Peyer's patch (tissue), 4 donors: ENCODE data around the gene EFNA2.

Experiments used
- CTCF ChIP-seq, 6 experiments: fragments of 450-650 bp in 4 of 6; fragments of 200-600 bp in 2 of 6; sonication (generic) in 1 of 6; IDR thresholded peaks; one replicate each; pipeline ENCODE4 v1.5.1; 2017 to 2019; ENCODE audit warnings: antibody characterized with exemption in 6 of 6, mild to moderate bottlenecking in 3 of 6, moderate library complexity in 1 of 6
- POLR2A ChIP-seq, 2 donors: fragments of 450-650 bp; IDR thresholded peaks; one replicate each; pipeline ENCODE4 v1.5.1; 2017; ENCODE audit warnings: antibody characterized with exemption in 2 of 2, mild to moderate bottlenecking in 2 of 2, moderate library complexity in 2 of 2

- no peak for TF ChIP-seq POLR2A (IDR thresholded peaks at IDR 0.05)
- no peak for TF ChIP-seq CTCF (IDR thresholded peaks at IDR 0.05)
These were observed 30.8 kb downstream of the EFNA2 start for GRCh38 chr19:1316466-1316865.
